ENCODE measurements around the gene CACNA2D1. TPM values are rescaled to one million over a fixed set of nuclear protein-coding genes. Genes with fewer than 3 reads are reported as not detected.

The CACNA2D1 gene
- total RNA-seq, 1 experiment from 2014 or later = 36.2 TPM

DNA sequence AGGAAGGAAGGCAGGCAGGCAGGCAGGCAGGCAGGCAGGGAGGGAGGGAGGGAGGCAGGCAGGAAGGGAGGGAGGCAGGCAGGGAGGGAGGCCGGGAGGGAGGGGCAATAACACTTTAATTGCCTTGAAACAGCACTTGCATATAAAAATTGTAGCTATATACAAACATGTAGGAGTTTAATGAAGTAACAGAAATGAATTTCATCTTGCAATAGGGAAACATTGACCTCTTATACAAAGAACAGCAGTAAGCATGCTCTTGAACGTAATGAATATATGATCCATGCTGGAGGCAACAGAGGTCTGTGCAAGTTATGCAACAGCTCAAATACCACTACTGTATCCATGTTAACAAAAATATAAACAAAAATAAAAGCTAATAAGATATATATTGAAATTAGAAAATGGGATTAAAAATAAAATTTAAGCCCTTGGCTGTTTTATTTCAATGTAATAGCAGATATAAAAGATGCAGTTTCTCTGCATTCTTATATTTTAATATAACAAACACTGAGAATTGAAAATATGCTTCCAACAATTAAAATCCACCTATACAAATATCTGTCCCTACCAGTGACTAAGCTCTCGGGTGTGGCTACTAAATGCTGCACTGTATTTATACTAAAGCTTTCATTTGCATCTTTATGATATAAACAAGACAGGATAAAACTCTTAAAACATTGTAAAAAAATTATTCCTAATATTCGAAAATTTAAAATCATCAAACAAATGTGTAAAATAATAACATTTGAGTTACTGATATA is 50.3 kb downstream of the CACNA2D1 start:
- H3K27ac ChIP-seq (ENCODE audit: insufficient read length, low read depth, low read length) = no peak overlapping the region
- no peak overlapping the region for H4K91ac ChIP-seq (ENCODE audit: insufficient read length, low read depth, low read length)
- no peak overlapping the region for H4K5ac ChIP-seq (ENCODE audit: insufficient read length, low read depth, low read length)
- Mint-ChIP-seq H3K27me3 (ENCODE audit: low read depth) (no peaks in the 10 kb centered on the region), H3K4me3 (no peak overlapping the region), H3K4me1 (peaks cover 20 to 34% of the 10 kb centered on the region in 2 experiments), H3K9me3 (peaks cover 2% of the 10 kb centered on the region in 2 experiments; a peak in 2 of 5 replicates), H3K27ac (no peak overlapping the region), H3K36me3 (ENCODE audit: insufficient read depth in 1 of 3, low read depth in 3 of 3) (peaks cover 4 to 13% (median 11%) of the 10 kb centered on the region in 3 experiments; a peak in 5 of 7 replicates)
- H3K79me2 ChIP-seq (ENCODE audit: insufficient read depth, low read length) = no peaks in the 10 kb centered on the region
- DNase-seq = no peak
- no peaks in the 10 kb centered on the region for H4K20me1 ChIP-seq (ENCODE audit: control insufficient read depth, insufficient read depth, insufficient read length)
- H3K56ac ChIP-seq (ENCODE audit: insufficient read length, low read depth, low read length) = no peak overlapping the region
- no peak overlapping the region for H2BK5ac ChIP-seq (ENCODE audit: insufficient read length, low read length)
- no peak overlapping the region for H2AK5ac ChIP-seq (ENCODE audit: insufficient read length, low read length)
- no CpG with 5 or more reads among the region's 4 CpGs for WGBS (ENCODE audit: extremely low coverage, insufficient read length, low lambda C conversion rate)
- H3K9me3 ChIP-seq (ENCODE audit: control insufficient read depth, low read depth, low read length) = no peaks in the 10 kb centered on the region
- TF ChIP-seq, protein P1, sequence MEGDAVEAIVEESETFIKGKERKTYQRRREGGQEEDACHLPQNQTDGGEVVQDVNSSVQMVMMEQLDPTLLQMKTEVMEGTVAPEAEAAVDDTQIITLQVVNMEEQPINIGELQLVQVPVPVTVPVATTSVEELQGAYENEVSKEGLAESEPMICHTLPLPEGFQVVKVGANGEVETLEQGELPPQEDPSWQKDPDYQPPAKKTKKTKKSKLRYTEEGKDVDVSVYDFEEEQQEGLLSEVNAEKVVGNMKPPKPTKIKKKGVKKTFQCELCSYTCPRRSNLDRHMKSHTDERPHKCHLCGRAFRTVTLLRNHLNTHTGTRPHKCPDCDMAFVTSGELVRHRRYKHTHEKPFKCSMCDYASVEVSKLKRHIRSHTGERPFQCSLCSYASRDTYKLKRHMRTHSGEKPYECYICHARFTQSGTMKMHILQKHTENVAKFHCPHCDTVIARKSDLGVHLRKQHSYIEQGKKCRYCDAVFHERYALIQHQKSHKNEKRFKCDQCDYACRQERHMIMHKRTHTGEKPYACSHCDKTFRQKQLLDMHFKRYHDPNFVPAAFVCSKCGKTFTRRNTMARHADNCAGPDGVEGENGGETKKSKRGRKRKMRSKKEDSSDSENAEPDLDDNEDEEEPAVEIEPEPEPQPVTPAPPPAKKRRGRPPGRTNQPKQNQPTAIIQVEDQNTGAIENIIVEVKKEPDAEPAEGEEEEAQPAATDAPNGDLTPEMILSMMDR (conservative IDR thresholded peaks at IDR 0.05) = no peak
- no peak overlapping the region for H3T11ph ChIP-seq (ENCODE audit: low read length)
- H2BK15ac ChIP-seq (ENCODE audit: low read depth, low read length) = no peak overlapping the region
- no peak overlapping the region for H3K14ac ChIP-seq (ENCODE audit: insufficient read depth, low read length)
- H3K18ac ChIP-seq (ENCODE audit: insufficient read length, low read depth, low read length) = no peak overlapping the region
- no peaks in the 10 kb centered on the region for H3K79me1 ChIP-seq (ENCODE audit: insufficient read depth, low read depth, low read length, poor library complexity, severe bottlenecking)
- H2BK120ac ChIP-seq (ENCODE audit: low read depth, low read length, poor library complexity, severe bottlenecking) = no peak overlapping the region
- no peak overlapping the region for H3K23ac ChIP-seq (ENCODE audit: insufficient read length, low read depth, low read length)
- no peak overlapping the region for H4K8ac ChIP-seq (replicated peaks; ENCODE audit: insufficient read length, low read depth, low read length)
- no peaks in the 10 kb centered on the region for H3K23me2 ChIP-seq (ENCODE audit: insufficient read length, low read depth, low read length, poor library complexity, severe bottlenecking)
- H2AFZ ChIP-seq (ENCODE audit: low read length) = no peak overlapping the region
- no peak overlapping the region for H2BK20ac ChIP-seq (ENCODE audit: low read depth, low read length, poor library complexity, severe bottlenecking)
- H3K4me2 ChIP-seq (ENCODE audit: insufficient read depth, insufficient read length, low read length) = no peak overlapping the region
- H3K27me3 ChIP-seq (ENCODE audit: insufficient read depth, low read length) = no peaks in the 10 kb centered on the region
- H3K4me1 ChIP-seq (ENCODE audit: insufficient read depth, low read length) = no peaks in the 10 kb centered on the region
- H3K9ac ChIP-seq (ENCODE audit: extremely low read depth, insufficient read length, low read length) = no peak overlapping the region
- no peak overlapping the region for H2BK12ac ChIP-seq (ENCODE audit: insufficient read length, low read depth, low read length)
- H3K4ac ChIP-seq (ENCODE audit: low read depth, low read length) = no peak overlapping the region
